Fibroblast of lung (primary cell): ENCODE data around the gene ATP2A1. TPM values are rescaled to one million over a fixed set of nuclear protein-coding genes. Genes with fewer than 3 reads are reported as not detected.

Source experiments
- DNase-seq, 2 donors: peaks; one replicate each; pipeline versions ENCODE4 v3.0.0 to v3.0.0-alpha.2; 2010; ENCODE audit warnings: low read depth in 2 of 2
- H2AFZ ChIP-seq: 2 replicates; pipeline ENCODE4 v1.5.1; 2012; ENCODE audit warnings: low read length, control low read depth, inconsistent platforms
- H3K27ac ChIP-seq: 2 replicates; pipeline ENCODE4 v1.5.1; 2011; ENCODE audit warnings: low read length, control low read depth; ENCODE audit not compliant: insufficient read depth
- H3K27me3 ChIP-seq: 2 replicates; pipeline ENCODE4 v1.5.1; 2011; ENCODE audit warnings: mild to moderate bottlenecking, low read length; ENCODE audit not compliant: control insufficient read depth, insufficient read depth
- H3K36me3 ChIP-seq: 2 replicates; pipeline ENCODE4 v1.5.1; 2011; ENCODE audit warnings: low read length; ENCODE audit not compliant: control insufficient read depth, insufficient read depth
- H3K4me1 ChIP-seq: 2 replicates; pipeline ENCODE4 v1.5.1; 2011; ENCODE audit warnings: low read length; ENCODE audit not compliant: control insufficient read depth, insufficient read depth; ENCODE audit errors: extremely low read depth
- H3K4me2 ChIP-seq: 2 replicates; pipeline ENCODE4 v1.5.1; 2011; ENCODE audit warnings: low read length, control low read depth; ENCODE audit not compliant: insufficient read depth; ENCODE audit errors: extremely low read depth
- H3K4me3 ChIP-seq, 4 experiments: fragments of 200-600 bp in 1 of 4; sonication (generic) in 1 of 4; replicated peaks in 1 of 4; 2 replicates each; pipeline ENCODE4 v1.5.1; 2011 to 2016; ENCODE audit warnings: low read length in 4 of 4, low read depth in 3 of 4, mild to moderate bottlenecking in 3 of 4, control low read depth in 2 of 4, inconsistent platforms in 1 of 4, mixed read lengths in 1 of 4; ENCODE audit not compliant: insufficient read depth in 1 of 4; ENCODE audit errors: control extremely low read depth in 1 of 4
- H3K79me2 ChIP-seq: 2 replicates; pipeline ENCODE4 v1.5.1; 2012; ENCODE audit warnings: mild to moderate bottlenecking, low read length, inconsistent platforms; ENCODE audit not compliant: control insufficient read depth, insufficient read depth
- H3K9ac ChIP-seq: 2 replicates; pipeline ENCODE4 v1.5.1; 2011; ENCODE audit warnings: mild to moderate bottlenecking, low read length, control low read depth; ENCODE audit not compliant: insufficient read depth
- H3K9me3 ChIP-seq: 2 replicates; pipeline ENCODE4 v1.5.1; 2012; ENCODE audit warnings: low read depth, low read length; ENCODE audit not compliant: control insufficient read depth, insufficient read depth
- H4K20me1 ChIP-seq: 2 replicates; pipeline ENCODE4 v1.5.1; 2011; ENCODE audit warnings: low read length; ENCODE audit not compliant: control insufficient read depth, insufficient read depth; ENCODE audit errors: extremely low read depth
- CTCF ChIP-seq, 2 donors: IDR thresholded peaks in 1 of 2; conservative IDR thresholded peaks in 1 of 2; 1 replicate in 1 of 2; 2 replicates in 1 of 2; pipeline ENCODE4 v1.5.1; 2011 to 2012; ENCODE audit warnings: low read length in 2 of 2, control low read depth in 1 of 2, inconsistent platforms in 1 of 2, low read depth in 1 of 2, mild to moderate bottlenecking in 1 of 2
- EZH2 ChIP-seq: IDR thresholded peaks from 2 replicates; pipeline ENCODE4 v1.5.1; 2012; ENCODE audit warnings: low read length, control low read depth, mild to moderate bottlenecking; ENCODE audit errors: missing control alignments
- polyA plus RNA-seq, 2 donors: library from polyadenylated mRNA; depleted of rRNA in 1 of 2; stranded (reverse) in 1 of 2; unstranded in 1 of 2; fragments of >200 nt; gene quantifications; 2 replicates each; pipeline ENCODE4 v1.2.1, GENCODE V29; 2011 to 2012; ENCODE audit warnings: missing spikeins in 1 of 2
- total RNA-seq: library from RNA; depleted of rRNA; stranded (reverse); fragments of >200 nt; gene quantifications from 2 replicates; pipeline ENCODE4 v1.2.1, GENCODE V29; 2014

ATP2A1 gene
- total and polyA plus RNA-seq, 2 donors (not counting 1 experiment from before 2014, with no cell fraction given): 0.22 to 0.33 TPM

- H4K20me1 ChIP-seq: no peaks in the 10 kb centered on the region
- no peak overlapping the region for H3K27ac ChIP-seq
Observed at GRCh38 chr16:28834349-28834748, 43.9 kb upstream of the ATP2A1 start.

GRCh38 chr16:28834873-28835863, 43.1 kb upstream of the ATP2A1 start:
- Histone ChIP-seq H3K79me2 (peaks cover 2% of the 10 kb centered on the region), H3K27me3 (no peaks in the 10 kb centered on the region), H2AFZ (no peak overlapping the region), H3K4me2 (no peak overlapping the region), H3K36me3 (peaks cover 49% of the 10 kb centered on the region), H3K27ac (no peak overlapping the region), H4K20me1 (no peaks in the 10 kb centered on the region), H3K9me3 (no peaks in the 10 kb centered on the region), H3K4me1 (no peaks in the 10 kb centered on the region), H3K9ac (no peak overlapping the region), H3K4me3 (no peak overlapping the region)
- TF ChIP-seq CTCF (conservative IDR thresholded peaks at IDR 0.05 in 1 of 2, IDR thresholded peaks at IDR 0.05 in 1 of 2; ENCODE audit: low read depth in 1 of 2, low read length in 2 of 2) (no peak), EZH2 (no peak)
- no peak for DNase-seq

More at GRCh38 chr16:28834349-28834748, 43.9 kb upstream of the ATP2A1 start:
- Histone ChIP-seq H3K4me1 (no peaks in the 10 kb centered on the region), H3K9me3 (no peaks in the 10 kb centered on the region), H3K79me2 (peaks cover 7% of the 10 kb centered on the region), H3K4me2 (no peak overlapping the region), H3K4me3 (no peak overlapping the region), H3K9ac (no peak overlapping the region), H3K27me3 (no peaks in the 10 kb centered on the region), H2AFZ (no peak overlapping the region), H3K36me3 (peaks cover 56% of the 10 kb centered on the region)
- TF ChIP-seq EZH2 (no peak), CTCF (conservative IDR thresholded peaks at IDR 0.05 in 1 of 2, IDR thresholded peaks at IDR 0.05 in 1 of 2; ENCODE audit: low read depth in 1 of 2, low read length in 2 of 2) (no peak)
- no peak for DNase-seq

- Histone ChIP-seq H3K36me3 (peaks cover 41% of the 10 kb centered on the region), H3K4me3 (no peak overlapping the region), H3K9ac (no peak overlapping the region), H3K27ac (no peak overlapping the region), H3K9me3 (no peaks in the 10 kb centered on the region), H4K20me1 (no peaks in the 10 kb centered on the region), H3K27me3 (no peaks in the 10 kb centered on the region), H3K4me2 (no peak overlapping the region), H2AFZ (no peak overlapping the region), H3K79me2 (no peaks in the 10 kb centered on the region), H3K4me1 (no peaks in the 10 kb centered on the region)
- no peak for DNase-seq
- TF ChIP-seq CTCF (conservative IDR thresholded peaks at IDR 0.05 in 1 of 2, IDR thresholded peaks at IDR 0.05 in 1 of 2; ENCODE audit: low read depth in 1 of 2, low read length in 2 of 2) (no peak), EZH2 (no peak)
Observed at GRCh38 chr16:28835864-28836760, 42.2 kb upstream of the ATP2A1 start.
